Endodermal cell (in vitro differentiated cells): ENCODE data around the gene THSD4. TPM values are rescaled to one million over a fixed set of nuclear protein-coding genes. Genes with fewer than 3 reads are reported as not detected.
"Not testable (repeated sequence)": the region's sequence is repeated elsewhere in the genome, so short reads cannot be mapped to it uniquely, and the experiment has no call there.

ENCODE experiments used
- DNase-seq: peaks from one replicate; pipeline ENCODE4 v3.0.0-alpha.2; 2017
- H3K27ac ChIP-seq: 2 replicates; pipeline ENCODE4 v1.5.1; 2013; ENCODE audit warnings: mild to moderate bottlenecking, low read depth, low read length, moderate library complexity
- H3K27me3 ChIP-seq: 2 replicates; pipeline ENCODE4 v1.6.1; 2013; ENCODE audit warnings: mild to moderate bottlenecking, low read length, moderate library complexity; ENCODE audit not compliant: insufficient read depth, control insufficient read depth, poor library complexity, severe bottlenecking
- H3K36me3 ChIP-seq: 2 replicates; pipeline ENCODE4 v1.7.0; 2013; ENCODE audit warnings: mild to moderate bottlenecking, low read length, moderate library complexity; ENCODE audit not compliant: control insufficient read depth, insufficient read depth
- H3K4me1 ChIP-seq: one replicate; pipeline ENCODE4 v1.7.0; 2013; ENCODE audit warnings: low read length; ENCODE audit not compliant: control insufficient read depth, insufficient read depth
- H3K4me3 ChIP-seq: 2 replicates; pipeline ENCODE4 v1.5.1; 2013; ENCODE audit warnings: mild to moderate bottlenecking, low read length, moderate library complexity
- H3K9ac ChIP-seq: 2 replicates; pipeline ENCODE4 v1.6.1; 2013; ENCODE audit warnings: mild to moderate bottlenecking, low read length, moderate library complexity; ENCODE audit not compliant: poor library complexity, severe bottlenecking; ENCODE audit errors: extremely low read depth
- H3K9me3 ChIP-seq: 2 replicates; pipeline ENCODE4 v1.6.1; 2013; ENCODE audit warnings: mild to moderate bottlenecking, low read length, moderate library complexity; ENCODE audit not compliant: control insufficient read depth
- H3K27ac Mint-ChIP-seq: 2 replicates; pipeline ENCODE4 v1.8.0; 2020; ENCODE audit warnings: mixed read lengths
- H3K27me3 Mint-ChIP-seq: 2 replicates; pipeline ENCODE4 v1.8.0; 2021; ENCODE audit warnings: mild to moderate bottlenecking, mixed read lengths; ENCODE audit not compliant: insufficient read depth
- H3K36me3 Mint-ChIP-seq: 2 replicates; pipeline ENCODE4 v1.8.0; 2020; ENCODE audit warnings: low read depth, mixed read lengths
- H3K4me1 Mint-ChIP-seq: 2 replicates; pipeline ENCODE4 v1.8.0; 2020; ENCODE audit warnings: mixed read lengths
- H3K4me3 Mint-ChIP-seq: 2 replicates; pipeline ENCODE4 v1.8.0; 2020; ENCODE audit warnings: mild to moderate bottlenecking, moderate library complexity, mixed read lengths
- H3K9me3 Mint-ChIP-seq: 2 replicates; pipeline ENCODE4 v1.8.0; 2020; ENCODE audit warnings: mild to moderate bottlenecking, mixed read lengths
- CTCF ChIP-seq: fragments of 200-600 bp; sonication (generic); conservative IDR thresholded peaks from 2 replicates; pipeline ENCODE4 v1.5.0; 2021; ENCODE audit warnings: antibody characterized with exemption, mild to moderate bottlenecking
- WGBS, 2 experiments: methylation state at CpG; one replicate each; pipeline versions ENCODE4 v1.1.5 to v1.1.7; 2013; ENCODE audit warnings: missing lambda C conversion rate in 2 of 2, mixed read lengths in 1 of 2; ENCODE audit not compliant: insufficient coverage in 1 of 2, insufficient read length in 1 of 2; 5-methylcytosine and 5-hydroxymethylcytosine counted together
- total RNA-seq, 2 donors: library from RNA; stranded (reverse); fragmentation: NEBNext Ultra II Directional in 1 of 2; extraction: Animal tissue kit (Norgen Biotek cat#: 25700) in 1 of 2; gene quantifications; 2 replicates in 1 of 2; 3 replicates in 1 of 2; pipeline ENCODE4 v1.2.1, GENCODE V29; 2021

The THSD4 gene
- total RNA-seq, 2 donors from 2014 or later: 4.6 to 5.4 TPM

- no peaks in the 10 kb centered on the region for H3K4me1 ChIP-seq
- no peak overlapping the region for H3K4me3 ChIP-seq
- no peak for TF ChIP-seq CTCF
- peaks cover 4% of the 10 kb centered on the region for H3K4me1 Mint-ChIP-seq
- H3K36me3 ChIP-seq: no peaks in the 10 kb centered on the region
- no peak overlapping the region for H3K4me3 Mint-ChIP-seq
- H3K9ac ChIP-seq: no peak overlapping the region
- peaks cover 9% of the 10 kb centered on the region for H3K9me3 Mint-ChIP-seq
- no peak overlapping the region for H3K27ac Mint-ChIP-seq
- peaks cover 8% of the 10 kb centered on the region for H3K36me3 Mint-ChIP-seq
- 60 to 88% methylated on average over 2 to 3 of the region's 3 CpGs for WGBS, 2 experiments
- H3K27ac ChIP-seq: no peak overlapping the region
- H3K27me3 ChIP-seq: no peaks in the 10 kb centered on the region
- H3K9me3 ChIP-seq: no peaks in the 10 kb centered on the region
- DNase-seq: no peak
- H3K27me3 Mint-ChIP-seq: no peaks in the 10 kb centered on the region
These were observed 198.5 kb downstream of the THSD4 start for GRCh38 chr15:71313806-71314205.

GRCh38 chr15:71314956-71315537 lies 199.8 kb downstream of the THSD4 start:
- Mint-ChIP-seq H3K4me1 (peaks cover 4% of the 10 kb centered on the region), H3K36me3 (peaks cover 8% of the 10 kb centered on the region), H3K9me3 (peaks cover 11% of the 10 kb centered on the region), H3K4me3 (no peak overlapping the region), H3K27me3 (no peaks in the 10 kb centered on the region), H3K27ac (no peak overlapping the region)
- Histone ChIP-seq H3K4me1 (no peaks in the 10 kb centered on the region), H3K9me3 (no peaks in the 10 kb centered on the region), H3K36me3 (no peaks in the 10 kb centered on the region), H3K27ac (no peak overlapping the region), H3K9ac (no peak overlapping the region), H3K4me3 (no peak overlapping the region), H3K27me3 (no peaks in the 10 kb centered on the region)
- DNase-seq: no peak
- WGBS, 2 experiments: 86 to 88% methylated on average over 2 of the region's 2 CpGs
- TF ChIP-seq CTCF: no peak

- peaks cover 8% of the 10 kb centered on the region for H3K36me3 Mint-ChIP-seq
- no peaks in the 10 kb centered on the region for H3K27me3 Mint-ChIP-seq
- no peaks in the 10 kb centered on the region for H3K27me3 ChIP-seq
- H3K9ac ChIP-seq: no peak overlapping the region
- H3K4me1 Mint-ChIP-seq: peaks cover 4% of the 10 kb centered on the region
- no peaks in the 10 kb centered on the region for H3K9me3 ChIP-seq
- 100% methylated on average over 1 of the region's 1 CpG; no CpG with 5 or more reads in 1 of the 2 experiments for WGBS, 2 experiments
- no peak for DNase-seq
- H3K27ac ChIP-seq: no peak overlapping the region
- TF ChIP-seq CTCF: no peak
- H3K27ac Mint-ChIP-seq: no peak overlapping the region
- no peaks in the 10 kb centered on the region for H3K4me1 ChIP-seq
- H3K9me3 Mint-ChIP-seq: peaks cover 11% of the 10 kb centered on the region
- H3K36me3 ChIP-seq: no peaks in the 10 kb centered on the region
- H3K4me3 Mint-ChIP-seq: no peak overlapping the region
- H3K4me3 ChIP-seq: no peak overlapping the region
These were observed 201.6 kb downstream of the THSD4 start for GRCh38 chr15:71316911-71317310.

DNA sequence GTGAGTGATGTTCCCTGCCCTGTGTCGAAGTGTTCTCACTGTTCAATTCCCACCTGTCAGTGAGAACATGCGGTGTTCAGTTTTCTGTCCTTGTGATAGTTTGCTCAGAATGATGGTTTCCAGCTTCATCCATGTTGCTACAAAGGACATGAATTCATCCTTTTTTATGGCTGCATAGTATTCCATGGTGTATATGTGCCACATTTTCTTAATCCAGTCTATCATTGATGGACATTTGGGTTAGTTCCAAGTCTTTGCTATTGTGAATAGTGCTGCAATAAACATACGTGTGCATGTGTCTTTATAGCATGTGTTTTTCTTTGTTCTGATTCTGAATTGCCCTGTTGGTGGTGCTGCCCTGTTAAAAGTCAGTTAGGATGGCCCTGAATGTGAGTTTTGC lies 204.2 kb downstream of the THSD4 start:
- not testable (repeated sequence) for H3K27ac ChIP-seq, H3K36me3 ChIP-seq, H3K27me3 ChIP-seq, H3K4me1 Mint-ChIP-seq, H3K36me3 Mint-ChIP-seq, H3K27ac Mint-ChIP-seq, H3K9me3 ChIP-seq, H3K4me1 ChIP-seq, H3K9ac ChIP-seq, H3K4me3 Mint-ChIP-seq, H3K4me3 ChIP-seq, H3K9me3 Mint-ChIP-seq, DNase-seq, H3K27me3 Mint-ChIP-seq
- WGBS, 2 experiments: 83 to 90% methylated on average over 1 to 3 of the region's 3 CpGs
